PFSK-1 (cell line): ENCODE data around the gene JAKMIP2.

Source experiments
- FOXP2 ChIP-seq: optimal IDR thresholded peaks from 2 replicates; pipeline ENCODE3; 2011; ENCODE audit warnings: borderline replicate concordance, control low read depth, inconsistent platforms; ENCODE audit not compliant: insufficient read depth; ENCODE audit errors: extremely low read length, extremely low read depth
- POLR2AphosphoS5 ChIP-seq: IDR thresholded peaks from 2 replicates; pipeline ENCODE4 v1.6.1; 2012; ENCODE audit warnings: low read depth, mild to moderate bottlenecking, control low read depth, low read length, moderate library complexity
- REST ChIP-seq, 2 experiments: IDR thresholded peaks; 2 replicates each; pipeline versions ENCODE4 v1.6.1 to v1.8.0; 2011 to 2012; ENCODE audit warnings: low read depth in 2 of 2, low read length in 2 of 2, control low read depth in 1 of 2, inconsistent platforms in 1 of 2, mild to moderate bottlenecking in 1 of 2, moderate library complexity in 1 of 2; ENCODE audit not compliant: insufficient read depth in 1 of 2
- SIN3A ChIP-seq: IDR thresholded peaks from 2 replicates; pipeline ENCODE4 v1.6.1; 2012; ENCODE audit warnings: mild to moderate bottlenecking, low read length, moderate library complexity, borderline replicate concordance; ENCODE audit not compliant: insufficient read depth
- TAF1 ChIP-seq: IDR thresholded peaks from 2 replicates; pipeline ENCODE4 v1.6.1; 2012; ENCODE audit warnings: low read length, control low read depth, borderline replicate concordance; ENCODE audit not compliant: insufficient read depth

Gene JAKMIP2

GRCh38 chr5:147685993-147686392, 96.5 kb downstream of the JAKMIP2 start:
- TF ChIP-seq TAF1: no peak
- no peak for TF ChIP-seq FOXP2
- TF ChIP-seq POLR2AphosphoS5: no peak
- no peak for TF ChIP-seq REST (IDR thresholded peaks at IDR 0.05; ENCODE audit: insufficient read depth in 1 of 2, low read depth in 2 of 2, low read length in 2 of 2)
- no peak for TF ChIP-seq SIN3A

- TF ChIP-seq TAF1: no peak
- TF ChIP-seq SIN3A: no peak
- no peak for TF ChIP-seq REST (IDR thresholded peaks at IDR 0.05; ENCODE audit: insufficient read depth in 1 of 2, low read depth in 2 of 2, low read length in 2 of 2)
- TF ChIP-seq FOXP2: no peak
- TF ChIP-seq POLR2AphosphoS5: no peak
These were observed 107.4 kb downstream of the JAKMIP2 start for GRCh38 chr5:147675168-147675567.

- TF ChIP-seq POLR2AphosphoS5 (no peak), FOXP2 (no peak), REST (IDR thresholded peaks at IDR 0.05; ENCODE audit: insufficient read depth in 1 of 2, low read depth in 2 of 2, low read length in 2 of 2) (no peak), SIN3A (no peak), TAF1 (no peak)
These were observed 108.1 kb downstream of the JAKMIP2 start for GRCh38 chr5:147674411-147674810.

- TF ChIP-seq TAF1 (no peak), REST (IDR thresholded peaks at IDR 0.05; ENCODE audit: insufficient read depth in 1 of 2, low read depth in 2 of 2, low read length in 2 of 2) (no peak), POLR2AphosphoS5 (no peak), SIN3A (no peak), FOXP2 (no peak)
These were observed 108.7 kb downstream of the JAKMIP2 start for GRCh38 chr5:147673791-147674190.

GRCh38 chr5:147673266-147673665, 109.3 kb downstream of the JAKMIP2 start:
- TF ChIP-seq SIN3A (no peak), FOXP2 (no peak), TAF1 (no peak), POLR2AphosphoS5 (no peak), REST (IDR thresholded peaks at IDR 0.05; ENCODE audit: insufficient read depth in 1 of 2, low read depth in 2 of 2, low read length in 2 of 2) (no peak)
